ENCODE measurements around the gene LAMA4. TPM values are rescaled to one million over a fixed set of nuclear protein-coding genes. Genes with fewer than 3 reads are reported as not detected.

LAMA4 gene
- total RNA-seq, 1 donor from 2014 or later = 0.56 TPM

GRCh38 chr6:112150363-112150762 lies 104.0 kb downstream of the LAMA4 start:
- Histone ChIP-seq H3K36me3 (no peaks in the 10 kb centered on the region), H3K79me2 (ENCODE audit: low read depth) (no peaks in the 10 kb centered on the region), H3K27me3 (no peaks in the 10 kb centered on the region), H3K4me3 (no peak overlapping the region), H3K4me2 (no peak overlapping the region), H4K20me1 (ENCODE audit: low read depth) (no peaks in the 10 kb centered on the region), H2AFZ (replicated peaks) (peak overlapping the region; percentile 46), H3F3A (ENCODE audit: low read depth) (no peaks in the 10 kb centered on the region), H3K9me3 (ENCODE audit: low read depth) (no peaks in the 10 kb centered on the region), H3K4me1 (no peaks in the 10 kb centered on the region), H3K9ac (no peak overlapping the region), H3K27ac (no peak overlapping the region)
- Mint-ChIP-seq H3K4me3 (no peak overlapping the region), H3K27ac (no peak overlapping the region), H3K27me3 (ENCODE audit: insufficient read depth, low read depth) (no peaks in the 10 kb centered on the region), H3K36me3 (no peaks in the 10 kb centered on the region), H3K9me3 (no peaks in the 10 kb centered on the region), H3K4me1 (peaks cover 4% of the 10 kb centered on the region)
- no peak for DNase-seq (ENCODE audit: low spot score)
- TF ChIP-seq CTCF (IDR thresholded peaks at IDR 0.05) (no peak), EZH2phosphoT487 (IDR thresholded peaks at IDR 0.05) (no peak), EZH2 (IDR thresholded peaks at IDR 0.05) (no peak)

GRCh38 chr6:112149719-112150263 lies 104.6 kb downstream of the LAMA4 start:
- Histone ChIP-seq H3K79me2 (ENCODE audit: low read depth) (no peaks in the 10 kb centered on the region), H3K27ac (no peak overlapping the region), H3K4me2 (no peak overlapping the region), H2AFZ (replicated peaks) (no peak overlapping the region), H4K20me1 (ENCODE audit: low read depth) (no peaks in the 10 kb centered on the region), H3F3A (ENCODE audit: low read depth) (no peaks in the 10 kb centered on the region), H3K36me3 (no peaks in the 10 kb centered on the region), H3K4me3 (no peak overlapping the region), H3K4me1 (no peaks in the 10 kb centered on the region), H3K9me3 (ENCODE audit: low read depth) (no peaks in the 10 kb centered on the region), H3K27me3 (no peaks in the 10 kb centered on the region), H3K9ac (no peak overlapping the region)
- Mint-ChIP-seq H3K9me3 (no peaks in the 10 kb centered on the region), H3K36me3 (no peaks in the 10 kb centered on the region), H3K4me3 (no peak overlapping the region), H3K4me1 (peaks cover 4% of the 10 kb centered on the region), H3K27me3 (ENCODE audit: insufficient read depth, low read depth) (no peaks in the 10 kb centered on the region), H3K27ac (no peak overlapping the region)
- DNase-seq (ENCODE audit: low spot score) = no peak
- no peak for TF ChIP-seq EZH2phosphoT487 (IDR thresholded peaks at IDR 0.05)
- no peak for TF ChIP-seq CTCF (IDR thresholded peaks at IDR 0.05)
- TF ChIP-seq EZH2 (IDR thresholded peaks at IDR 0.05) = no peak

- no peak overlapping the region for H3K4me2 ChIP-seq
- TF ChIP-seq EZH2phosphoT487 (IDR thresholded peaks at IDR 0.05) = no peak
- no peak for TF ChIP-seq CTCF (IDR thresholded peaks at IDR 0.05)
- TF ChIP-seq EZH2 (IDR thresholded peaks at IDR 0.05) = no peak
- Mint-ChIP-seq H3K4me3 (no peak overlapping the region), H3K36me3 (no peaks in the 10 kb centered on the region), H3K4me1 (peaks cover 2% of the 10 kb centered on the region), H3K27me3 (ENCODE audit: insufficient read depth, low read depth) (no peaks in the 10 kb centered on the region), H3K27ac (no peak overlapping the region), H3K9me3 (no peaks in the 10 kb centered on the region)
- no peaks in the 10 kb centered on the region for H3K9me3 ChIP-seq (ENCODE audit: low read depth)
- H4K20me1 ChIP-seq (ENCODE audit: low read depth) = no peaks in the 10 kb centered on the region
- H3K27ac ChIP-seq = no peak overlapping the region
- H3K4me3 ChIP-seq = no peak overlapping the region
- no peak overlapping the region for H3K9ac ChIP-seq
- H3K79me2 ChIP-seq (ENCODE audit: low read depth) = no peaks in the 10 kb centered on the region
- H2AFZ ChIP-seq (replicated peaks) = no peak overlapping the region
- no peak for DNase-seq (ENCODE audit: low spot score)
- H3K27me3 ChIP-seq = no peaks in the 10 kb centered on the region
- H3K4me1 ChIP-seq = no peaks in the 10 kb centered on the region
- no peaks in the 10 kb centered on the region for H3K36me3 ChIP-seq
- no peaks in the 10 kb centered on the region for H3F3A ChIP-seq (ENCODE audit: low read depth)
Observed at GRCh38 chr6:112149236-112149635, 105.1 kb downstream of the LAMA4 start.

Data from neural progenitor cell (in vitro differentiated cells).